Mononuclear cell (primary cell): ENCODE data around the gene PIP5K1B. TPM values are rescaled to one million over a fixed set of nuclear protein-coding genes. Genes with fewer than 3 reads are reported as not detected.
A peak's percentile ranks its signal among the peaks of the same experiment; 100 is the strongest.
"Not testable (repeated sequence)": the region's sequence is repeated elsewhere in the genome, so short reads cannot be mapped to it uniquely, and the experiment has no call there.

Experiments used
- H3K27me3 ChIP-seq: 2 replicates; pipeline ENCODE4 v1.6.0; 2011; ENCODE audit warnings: low read length, control low read depth; ENCODE audit not compliant: insufficient read depth
- H3K4me1 ChIP-seq: 2 replicates; pipeline ENCODE4 v1.5.1; 2011; ENCODE audit warnings: mild to moderate bottlenecking, low read length, control low read depth; ENCODE audit not compliant: insufficient read depth
- H3K4me3 ChIP-seq: 2 replicates; pipeline ENCODE4 v1.5.1; 2011; ENCODE audit warnings: mild to moderate bottlenecking, low read length, moderate library complexity
- H3K9me3 ChIP-seq: 2 replicates; pipeline ENCODE4 v1.5.1; 2011; ENCODE audit warnings: low read depth, mild to moderate bottlenecking, control low read depth, low read length
- total RNA-seq: library from RNA; depleted of rRNA; stranded (reverse); fragments of >200 nt; gene quantifications from one replicate; pipeline ENCODE4 v1.2.3, GENCODE V29; 2012

PIP5K1B gene
- total RNA-seq, 1 donor = 1.5 TPM

- no peaks in the 10 kb centered on the region for H3K9me3 ChIP-seq
These were observed 324.5 kb downstream of the PIP5K1B start for GRCh38 chr9:69029535-69029934.

GRCh38 chr9:69030851-69031645 lies 326.0 kb downstream of the PIP5K1B start:
- no peaks in the 10 kb centered on the region for H3K27me3 ChIP-seq
- no peaks in the 10 kb centered on the region for H3K9me3 ChIP-seq
- no peak overlapping the region for H3K4me3 ChIP-seq
- peaks cover 27% of the 10 kb centered on the region for H3K4me1 ChIP-seq

More at GRCh38 chr9:69029535-69029934, 324.5 kb downstream of the PIP5K1B start:
- H3K4me3 ChIP-seq = no peak overlapping the region
- no peaks in the 10 kb centered on the region for H3K27me3 ChIP-seq
- peaks cover 22% of the 10 kb centered on the region for H3K4me1 ChIP-seq

GRCh38 chr9:69034071-69034470 lies 329.0 kb downstream of the PIP5K1B start:
- Histone ChIP-seq H3K27me3 (no peaks in the 10 kb centered on the region), H3K9me3 (no peaks in the 10 kb centered on the region), H3K4me1 (peaks cover 18% of the 10 kb centered on the region), H3K4me3 (no peak overlapping the region)

GRCh38 chr9:69035438-69036308 lies 330.6 kb downstream of the PIP5K1B start, which contains the start of gene FXN:
FXN (plus strand) TSS chr9:69035752; CDS start chr9:69035783, 31 bp downstream.
- Histone ChIP-seq H3K4me3 (peak within 1 kb of the TSS; percentile 77), H3K9me3 (no peaks in the 10 kb centered on the region), H3K27me3 (no peaks in the 10 kb centered on the region), H3K4me1 (peaks cover 15% of the 10 kb centered on the region)

- H3K27me3 ChIP-seq = no peaks in the 10 kb centered on the region
- H3K9me3 ChIP-seq = no peaks in the 10 kb centered on the region
- peaks cover 15% of the 10 kb centered on the region for H3K4me1 ChIP-seq
- peak overlapping the region; percentile 77 for H3K4me3 ChIP-seq
These were observed 331.3 kb downstream of the PIP5K1B start for GRCh38 chr9:69036309-69036708.

GRCh38 chr9:69036799-69037198 lies 331.8 kb downstream of the PIP5K1B start:
- no peaks in the 10 kb centered on the region for H3K9me3 ChIP-seq
- H3K4me3 ChIP-seq = peak overlapping the region; percentile 77
- H3K27me3 ChIP-seq = no peaks in the 10 kb centered on the region
- peaks cover 15% of the 10 kb centered on the region for H3K4me1 ChIP-seq

GRCh38 chr9:69040646-69041045 lies 335.6 kb downstream of the PIP5K1B start:
- H3K4me3 ChIP-seq = no peak overlapping the region
- no peaks in the 10 kb centered on the region for H3K27me3 ChIP-seq
- peaks cover 14% of the 10 kb centered on the region for H3K4me1 ChIP-seq
- no peaks in the 10 kb centered on the region for H3K9me3 ChIP-seq

GRCh38 chr9:69044240-69045219 lies 339.5 kb downstream of the PIP5K1B start:
- no peak overlapping the region for H3K4me3 ChIP-seq
- no peaks in the 10 kb centered on the region for H3K9me3 ChIP-seq
- no peaks in the 10 kb centered on the region for H3K27me3 ChIP-seq
- peaks cover 5% of the 10 kb centered on the region for H3K4me1 ChIP-seq

GRCh38 chr9:69045821-69046220 lies 340.8 kb downstream of the PIP5K1B start:
- H3K27me3 ChIP-seq = no peaks in the 10 kb centered on the region
- no peak overlapping the region for H3K4me3 ChIP-seq
- no peaks in the 10 kb centered on the region for H3K9me3 ChIP-seq
- peaks cover 5% of the 10 kb centered on the region for H3K4me1 ChIP-seq

GRCh38 chr9:69046723-69047122 lies 341.7 kb downstream of the PIP5K1B start:
- H3K4me3 ChIP-seq = no peak overlapping the region
- H3K9me3 ChIP-seq = no peaks in the 10 kb centered on the region
- no peaks in the 10 kb centered on the region for H3K27me3 ChIP-seq
- peaks cover 5% of the 10 kb centered on the region for H3K4me1 ChIP-seq

- Histone ChIP-seq H3K9me3 (no peaks in the 10 kb centered on the region), H3K4me1 (peaks cover 5% of the 10 kb centered on the region), H3K27me3 (no peaks in the 10 kb centered on the region), H3K4me3 (no peak overlapping the region)
These were observed 342.3 kb downstream of the PIP5K1B start for GRCh38 chr9:69047371-69047770.

- H3K27me3 ChIP-seq = no peaks in the 10 kb centered on the region
- peaks cover 5% of the 10 kb centered on the region for H3K4me1 ChIP-seq
- H3K4me3 ChIP-seq = no peak overlapping the region
- H3K9me3 ChIP-seq = no peaks in the 10 kb centered on the region
These were observed 344.1 kb downstream of the PIP5K1B start for GRCh38 chr9:69049094-69049493.

- not testable (repeated sequence) for H3K4me1 ChIP-seq, H3K4me3 ChIP-seq, H3K27me3 ChIP-seq, H3K9me3 ChIP-seq
These were observed 345.9 kb downstream of the PIP5K1B start for GRCh38 chr9:69050936-69051335.

GRCh38 chr9:69054989-69055388 lies 349.9 kb downstream of the PIP5K1B start:
- no peaks in the 10 kb centered on the region for H3K27me3 ChIP-seq
- no peaks in the 10 kb centered on the region for H3K9me3 ChIP-seq
- H3K4me1 ChIP-seq = no peaks in the 10 kb centered on the region
- H3K4me3 ChIP-seq = no peak overlapping the region
